Activated CD4-positive, alpha-beta memory T cell treated with anti-CD3 and anti-CD28 coated beads for 36 hours (primary cell): ENCODE results near the gene RBP7. TPM values are rescaled to one million over a fixed set of nuclear protein-coding genes. Genes with fewer than 3 reads are reported as not detected.
"Not testable (repeated sequence)": the region's sequence is repeated elsewhere in the genome, so short reads cannot be mapped to it uniquely, and the experiment has no call there.

Experiments
- CTCF ChIA-PET: fragments of 350-600 bp; sonication (Branson Sonifier 250); formaldehyde crosslinking; loops from one replicate; lab custom pipeline; 2021; ENCODE audit warnings: antibody characterized with exemption, inconsistent platforms; lab: Charles Lee
- POLR2A ChIA-PET: fragments of 350-600 bp; sonication (Branson Sonifier 250); formaldehyde crosslinking; loops from one replicate; lab custom pipeline; 2021; ENCODE audit warnings: antibody characterized with exemption; lab: Charles Lee
- DNase-seq: peaks from one replicate; pipeline ENCODE4 v3.0.0-alpha.2; 2020
- H3K27ac Mint-ChIP-seq: one replicate; pipeline ENCODE4 v1.8.0; 2021; ENCODE audit warnings: mixed read lengths
- H3K27me3 Mint-ChIP-seq: one replicate; pipeline ENCODE4 v1.8.0; 2021; ENCODE audit warnings: mixed read lengths
- H3K36me3 Mint-ChIP-seq: one replicate; pipeline ENCODE4 v1.8.0; 2021; ENCODE audit warnings: mixed read lengths
- H3K4me1 Mint-ChIP-seq: one replicate; pipeline ENCODE4 v1.8.0; 2021; ENCODE audit warnings: low read depth, mixed read lengths
- H3K4me3 Mint-ChIP-seq: one replicate; pipeline ENCODE4 v1.8.0; 2021; ENCODE audit warnings: mild to moderate bottlenecking, mixed read lengths
- H3K9me3 Mint-ChIP-seq: one replicate; pipeline ENCODE4 v1.8.0; 2021; ENCODE audit warnings: mixed read lengths
- intact Hi-C: fragments of 100-400 bp; cut with micrococcal nuclease; formaldehyde crosslinking; loops from one replicate; pipeline ENCODE4 v1.15.1; 2023
- total RNA-seq, 2 experiments: library from RNA; stranded (reverse); gene quantifications; one replicate each; pipeline ENCODE4 v1.2.3, GENCODE V29; 2021

Gene RBP7
- total RNA-seq, 2 experiments from 2014 or later: not detected

DNA sequence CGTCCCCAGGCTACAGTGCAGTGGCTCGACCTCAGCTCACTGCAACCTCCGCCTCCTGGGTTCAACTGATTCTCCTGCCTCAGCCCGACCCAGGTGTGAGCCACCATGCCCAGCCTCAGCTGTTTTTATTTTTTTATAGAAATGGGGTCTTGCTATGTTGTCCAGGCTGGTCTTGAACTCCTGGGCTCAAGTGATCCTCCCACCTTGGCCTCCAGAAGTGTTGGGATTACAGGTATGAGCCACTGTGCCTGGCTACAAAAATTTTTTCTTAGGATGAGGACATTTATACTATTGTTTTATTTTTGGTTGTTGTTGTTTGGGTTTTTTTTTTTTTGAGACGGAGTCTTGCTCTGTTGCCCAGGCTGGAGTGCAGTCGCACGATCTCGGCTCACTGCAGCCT is 8.2 kb downstream of the RBP7 start:
- H3K27me3 Mint-ChIP-seq, CTCF ChIA-PET, H3K4me1 Mint-ChIP-seq, H3K9me3 Mint-ChIP-seq, H3K27ac Mint-ChIP-seq, intact Hi-C loops, DNase-seq, POLR2A ChIA-PET, H3K4me3 Mint-ChIP-seq, H3K36me3 Mint-ChIP-seq: not testable (repeated sequence)

DNA sequence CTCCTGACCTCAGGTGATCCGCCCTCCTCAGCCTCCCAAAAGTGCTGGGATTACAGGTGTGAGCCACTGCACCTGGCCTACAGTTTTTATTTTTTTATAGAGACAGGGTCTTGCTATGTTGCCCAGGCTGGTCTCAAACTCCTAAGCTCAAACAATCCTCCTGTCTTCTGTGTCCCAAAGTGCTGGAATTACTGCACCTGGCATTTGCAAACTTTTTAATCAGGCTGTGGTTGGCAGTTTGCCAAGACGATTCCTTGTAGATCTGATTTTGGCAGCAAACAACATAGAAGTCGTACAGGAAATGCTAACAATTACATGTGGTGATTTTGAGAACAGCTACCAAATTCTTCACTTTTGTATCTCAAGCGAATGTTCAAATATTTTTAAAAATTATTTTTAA is 10.1 kb downstream of the RBP7 start:
- intact Hi-C loops: no loop called here
- ChIA-PET POLR2A (no interaction called here), CTCF (no interaction called here)
- no peaks in the 10 kb centered on the region for H3K9me3 Mint-ChIP-seq
- H3K4me3 Mint-ChIP-seq: no peak overlapping the region
- no peaks in the 10 kb centered on the region for H3K36me3 Mint-ChIP-seq
- peaks cover 4% of the 10 kb centered on the region for H3K27me3 Mint-ChIP-seq
- DNase-seq: no peak
- H3K27ac Mint-ChIP-seq: no peak overlapping the region
- H3K4me1 Mint-ChIP-seq: no peaks in the 10 kb centered on the region

DNA sequence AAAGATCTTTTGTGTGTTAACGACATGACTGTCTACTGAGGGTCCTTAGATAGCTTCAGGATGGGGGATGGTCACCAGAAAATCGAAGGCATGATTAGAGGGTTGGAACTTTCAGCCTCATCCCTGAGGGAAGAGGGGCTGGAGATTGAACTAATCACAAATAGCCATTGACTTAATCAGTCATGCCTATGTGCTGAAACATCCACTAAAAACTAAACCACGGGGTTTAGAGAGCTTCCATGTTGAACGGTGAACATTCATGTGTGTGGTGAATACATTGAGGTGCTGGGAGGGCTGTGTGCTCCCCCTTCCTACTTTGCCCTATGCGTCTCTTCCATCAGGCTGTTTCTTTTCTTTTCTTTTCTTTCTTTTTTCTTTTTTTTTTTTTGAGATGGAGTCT is 17.0 kb downstream of the RBP7 start:
- Mint-ChIP-seq H3K27ac (no peak overlapping the region), H3K9me3 (no peaks in the 10 kb centered on the region), H3K27me3 (peaks cover 2% of the 10 kb centered on the region), H3K4me1 (no peaks in the 10 kb centered on the region), H3K4me3 (no peak overlapping the region), H3K36me3 (no peaks in the 10 kb centered on the region)
- ChIA-PET CTCF (no interaction called here), POLR2A (no interaction called here)
- intact Hi-C loops: no loop called here
- DNase-seq: no peak

DNA sequence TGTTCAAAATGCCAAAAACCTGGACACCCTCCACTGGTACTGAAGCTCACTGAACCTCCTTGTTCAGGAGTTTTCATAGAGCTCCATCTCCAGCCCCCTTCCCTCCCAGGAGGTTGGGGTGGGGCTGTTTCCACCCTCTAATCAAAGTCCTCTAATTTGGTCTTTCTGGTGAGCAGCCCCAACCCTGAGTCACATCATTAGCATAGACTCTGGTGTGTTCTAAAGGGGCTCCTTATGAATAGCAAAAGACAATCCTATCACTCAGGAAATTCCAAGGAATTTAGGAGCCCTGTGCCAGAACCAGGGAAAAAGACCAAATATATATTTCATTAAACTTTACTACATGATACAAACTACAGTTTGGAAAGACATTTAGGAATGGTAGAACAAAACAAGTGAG is 22.5 kb downstream of the RBP7 start:
- intact Hi-C loops: no loop called here
- H3K27ac Mint-ChIP-seq: no peak overlapping the region
- H3K4me1 Mint-ChIP-seq: no peaks in the 10 kb centered on the region
- no peaks in the 10 kb centered on the region for H3K36me3 Mint-ChIP-seq
- H3K27me3 Mint-ChIP-seq: peaks cover 2% of the 10 kb centered on the region
- no peaks in the 10 kb centered on the region for H3K9me3 Mint-ChIP-seq
- DNase-seq: no peak
- no peak overlapping the region for H3K4me3 Mint-ChIP-seq
- ChIA-PET CTCF (interaction anchor here (0.6 kb wide), 1 partner anchor 240 kb away, joined by 5 read pairs; no protein-coding TSS in a partner anchor), POLR2A (no interaction called here)

DNA sequence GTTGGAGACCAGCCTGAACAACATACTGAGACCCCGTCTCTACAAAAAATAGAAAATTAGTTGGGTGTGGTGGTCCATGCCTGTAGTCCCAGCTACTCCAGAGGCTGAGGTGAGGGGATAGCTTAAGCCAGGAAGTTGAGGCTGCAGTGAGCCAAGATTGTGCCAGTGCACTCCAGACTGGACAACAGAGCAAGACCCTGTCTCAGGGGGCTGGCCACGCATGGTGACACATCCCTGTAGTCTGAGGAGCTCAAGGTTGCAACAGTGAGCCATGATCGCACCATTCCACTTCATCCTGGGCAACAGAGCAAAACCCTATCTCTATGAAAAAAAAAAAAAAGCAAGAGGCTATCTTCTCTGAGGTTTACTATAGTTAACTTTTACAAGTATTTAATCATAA is 23.1 kb downstream of the RBP7 start:
- POLR2A ChIA-PET: no interaction called here
- H3K9me3 Mint-ChIP-seq: no peaks in the 10 kb centered on the region
- H3K36me3 Mint-ChIP-seq: no peaks in the 10 kb centered on the region
- DNase-seq: no peak
- H3K4me1 Mint-ChIP-seq: no peaks in the 10 kb centered on the region
- no peak overlapping the region for H3K27ac Mint-ChIP-seq
- intact Hi-C loops: no loop called here
- peaks cover 2% of the 10 kb centered on the region for H3K27me3 Mint-ChIP-seq
- H3K4me3 Mint-ChIP-seq: no peak overlapping the region
- CTCF ChIA-PET: no interaction called here

DNA sequence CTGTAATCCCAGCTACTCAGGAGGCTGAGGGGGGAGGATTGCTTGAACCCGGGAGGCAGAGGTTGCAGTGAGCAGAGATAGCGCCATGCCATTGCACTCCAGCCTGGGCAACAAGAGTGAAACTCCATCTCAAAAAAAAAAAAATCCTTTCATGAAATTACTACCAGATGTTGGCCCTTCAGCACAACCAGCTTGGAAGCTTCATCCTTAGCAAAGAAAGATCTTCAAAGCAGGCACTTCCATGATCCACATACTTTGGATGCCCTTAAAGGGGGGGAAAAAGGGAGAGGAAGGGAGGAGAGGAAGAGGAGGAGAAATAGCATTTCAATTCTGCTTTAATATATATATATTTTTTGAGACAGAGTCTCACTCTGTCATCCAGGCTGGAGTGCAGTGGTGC is 23.6 kb downstream of the RBP7 start:
- H3K4me1 Mint-ChIP-seq, H3K9me3 Mint-ChIP-seq, CTCF ChIA-PET, H3K4me3 Mint-ChIP-seq, H3K27ac Mint-ChIP-seq, intact Hi-C loops, DNase-seq, H3K36me3 Mint-ChIP-seq, H3K27me3 Mint-ChIP-seq, POLR2A ChIA-PET: not testable (repeated sequence)

DNA sequence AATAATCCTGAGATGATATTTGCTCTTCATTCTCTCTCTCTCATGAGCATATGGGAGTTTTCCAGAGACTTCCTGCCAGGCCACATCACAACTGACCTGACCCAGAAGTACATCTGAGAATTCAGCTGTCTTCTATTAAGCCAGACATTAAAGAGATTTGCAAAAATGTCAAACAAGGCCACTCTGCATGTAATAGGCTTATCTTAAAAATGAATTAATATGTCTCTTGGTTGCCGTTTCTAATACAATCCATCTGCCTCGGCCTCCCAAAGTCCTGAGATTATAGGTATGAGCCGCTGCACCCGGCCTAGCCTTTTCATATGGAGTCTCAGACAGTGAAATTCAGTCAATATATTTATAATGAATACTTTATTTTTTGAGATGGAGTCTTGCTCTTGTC is 25.0 kb downstream of the RBP7 start:
- intact Hi-C loops, DNase-seq, H3K9me3 Mint-ChIP-seq, H3K27ac Mint-ChIP-seq, H3K4me3 Mint-ChIP-seq, POLR2A ChIA-PET, H3K4me1 Mint-ChIP-seq, CTCF ChIA-PET, H3K27me3 Mint-ChIP-seq, H3K36me3 Mint-ChIP-seq: not testable (repeated sequence)

DNA sequence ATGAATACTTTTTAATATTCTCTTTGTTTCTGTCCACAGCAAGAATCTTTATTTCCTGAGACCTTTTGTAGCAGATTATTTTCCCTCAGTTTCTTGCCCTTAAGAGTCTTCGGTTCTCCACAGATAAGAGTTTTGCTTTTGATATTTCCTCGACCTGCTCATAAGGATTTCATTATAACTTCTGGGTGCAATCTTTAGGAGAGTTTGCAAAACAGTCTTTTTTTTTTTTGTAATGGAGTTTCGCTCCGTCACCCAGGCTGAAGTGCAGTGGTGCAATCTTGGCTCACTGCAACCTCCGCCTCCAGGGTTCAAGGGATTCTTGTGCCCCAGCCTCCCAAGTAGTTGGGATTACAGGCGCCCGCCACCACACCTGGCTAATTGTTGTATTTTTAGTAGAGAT is 25.6 kb downstream of the RBP7 start:
- POLR2A ChIA-PET: no interaction called here
- Mint-ChIP-seq H3K27ac (no peak overlapping the region), H3K36me3 (no peaks in the 10 kb centered on the region), H3K4me1 (no peaks in the 10 kb centered on the region), H3K27me3 (no peaks in the 10 kb centered on the region), H3K9me3 (no peaks in the 10 kb centered on the region), H3K4me3 (no peak overlapping the region)
- CTCF ChIA-PET: no interaction called here
- DNase-seq: no peak
- intact Hi-C loops: no loop called here

DNA sequence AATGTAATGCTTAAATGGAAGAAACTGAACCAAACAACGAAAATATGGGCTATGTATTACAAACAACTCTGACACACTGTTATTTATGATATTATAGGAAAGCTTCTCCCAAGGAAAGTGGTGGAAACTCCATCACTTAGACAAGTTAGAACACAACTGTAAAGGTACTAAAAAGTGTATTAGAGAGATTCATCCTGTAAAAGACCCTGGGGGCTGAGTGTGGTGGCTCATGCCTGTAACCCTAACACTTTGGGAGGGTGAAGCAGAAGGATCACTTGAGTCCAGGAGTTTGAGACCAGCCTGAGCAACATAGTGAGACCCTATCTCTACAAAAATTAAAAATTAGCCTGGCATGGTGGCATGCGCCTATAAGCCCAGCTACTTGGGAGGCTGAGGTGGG is 28.3 kb downstream of the RBP7 start:
- DNase-seq: no peak
- ChIA-PET POLR2A (no interaction called here), CTCF (interaction anchor here (1.1 kb wide), 1 partner anchor 9 kb away, joined by 3 read pairs; no protein-coding TSS in a partner anchor)
- H3K4me1 Mint-ChIP-seq: no peaks in the 10 kb centered on the region
- H3K36me3 Mint-ChIP-seq: no peaks in the 10 kb centered on the region
- H3K4me3 Mint-ChIP-seq: no peak overlapping the region
- intact Hi-C loops: no loop called here
- H3K27ac Mint-ChIP-seq: no peak overlapping the region
- no peaks in the 10 kb centered on the region for H3K27me3 Mint-ChIP-seq
- no peaks in the 10 kb centered on the region for H3K9me3 Mint-ChIP-seq

DNA sequence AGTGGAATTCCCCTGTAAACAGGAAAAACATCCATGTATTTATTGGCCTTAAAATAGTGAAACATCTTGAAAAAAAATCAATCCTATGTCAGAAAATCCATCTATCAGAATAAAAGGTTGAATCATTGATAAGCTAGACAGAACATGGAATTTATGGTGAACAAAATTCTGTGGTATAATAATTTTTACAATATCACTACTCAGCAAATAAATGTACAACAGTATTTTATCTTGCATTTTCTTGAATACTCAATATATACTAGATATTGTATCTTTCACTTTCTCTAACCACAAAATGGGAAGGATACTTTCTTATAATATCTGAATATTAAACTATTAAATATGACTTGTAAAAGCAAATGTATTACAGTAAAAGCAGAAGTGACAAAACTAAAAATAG is 30.0 kb downstream of the RBP7 start:
- Mint-ChIP-seq H3K4me1 (peaks cover under 1% of the 10 kb centered on the region), H3K36me3 (no peaks in the 10 kb centered on the region), H3K9me3 (no peaks in the 10 kb centered on the region), H3K27ac (no peak overlapping the region), H3K4me3 (no peak overlapping the region), H3K27me3 (no peaks in the 10 kb centered on the region)
- POLR2A ChIA-PET: no interaction called here
- no peak for DNase-seq
- intact Hi-C loops: no loop called here
- CTCF ChIA-PET: no interaction called here

DNA sequence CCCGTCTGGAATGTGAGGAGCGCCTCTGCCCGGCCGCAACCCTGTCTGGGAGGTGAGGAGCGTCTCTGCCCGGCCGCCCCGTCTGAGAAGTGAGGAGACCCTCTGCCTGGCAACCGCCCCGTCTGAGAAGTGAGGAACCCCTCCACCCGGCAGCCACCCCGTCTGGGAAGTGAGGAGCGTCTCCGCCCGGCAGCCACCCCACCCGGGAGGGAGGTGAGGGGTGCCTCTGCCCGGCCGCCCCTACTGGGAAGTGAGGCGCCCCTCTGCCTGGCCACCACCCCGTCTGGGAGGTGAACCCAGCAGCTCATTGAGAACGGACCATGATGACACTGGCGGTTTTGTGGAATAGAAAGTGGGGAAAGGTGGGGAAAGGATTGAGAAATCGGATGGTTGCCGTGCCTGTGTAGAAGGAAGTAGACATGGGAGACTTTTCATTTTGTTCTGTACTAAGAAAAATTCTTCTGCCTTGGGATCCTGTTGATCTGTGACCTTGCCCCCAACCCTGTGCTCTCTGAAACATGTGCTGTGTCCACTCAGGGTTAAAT is 32.0 kb downstream of the RBP7 start:
- H3K9me3 Mint-ChIP-seq, H3K4me3 Mint-ChIP-seq, H3K27me3 Mint-ChIP-seq, intact Hi-C loops, H3K27ac Mint-ChIP-seq, DNase-seq, CTCF ChIA-PET, POLR2A ChIA-PET, H3K36me3 Mint-ChIP-seq: not testable (repeated sequence)
- H3K4me1 Mint-ChIP-seq: peaks cover 11% of the 10 kb centered on the region

DNA sequence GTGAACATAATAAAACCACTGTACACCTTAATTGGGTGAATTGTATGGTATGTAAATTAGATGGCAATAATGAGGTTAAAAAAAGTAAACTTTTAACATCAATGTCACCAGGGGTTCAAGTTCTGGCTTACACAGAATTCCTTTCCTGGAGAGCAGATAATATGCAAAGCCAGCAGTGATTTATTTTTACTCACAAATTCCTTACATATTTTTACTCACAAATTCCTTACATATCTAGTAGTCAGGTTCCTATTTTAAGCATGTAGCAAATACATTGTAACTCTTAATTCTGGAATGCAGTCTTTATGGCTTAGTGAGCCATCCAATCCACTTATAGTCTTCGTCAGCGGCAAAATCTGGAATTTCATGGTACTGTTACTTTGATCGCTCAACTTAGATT is 34.4 kb downstream of the RBP7 start:
- CTCF ChIA-PET: no interaction called here
- intact Hi-C loops: no loop called here

DNA sequence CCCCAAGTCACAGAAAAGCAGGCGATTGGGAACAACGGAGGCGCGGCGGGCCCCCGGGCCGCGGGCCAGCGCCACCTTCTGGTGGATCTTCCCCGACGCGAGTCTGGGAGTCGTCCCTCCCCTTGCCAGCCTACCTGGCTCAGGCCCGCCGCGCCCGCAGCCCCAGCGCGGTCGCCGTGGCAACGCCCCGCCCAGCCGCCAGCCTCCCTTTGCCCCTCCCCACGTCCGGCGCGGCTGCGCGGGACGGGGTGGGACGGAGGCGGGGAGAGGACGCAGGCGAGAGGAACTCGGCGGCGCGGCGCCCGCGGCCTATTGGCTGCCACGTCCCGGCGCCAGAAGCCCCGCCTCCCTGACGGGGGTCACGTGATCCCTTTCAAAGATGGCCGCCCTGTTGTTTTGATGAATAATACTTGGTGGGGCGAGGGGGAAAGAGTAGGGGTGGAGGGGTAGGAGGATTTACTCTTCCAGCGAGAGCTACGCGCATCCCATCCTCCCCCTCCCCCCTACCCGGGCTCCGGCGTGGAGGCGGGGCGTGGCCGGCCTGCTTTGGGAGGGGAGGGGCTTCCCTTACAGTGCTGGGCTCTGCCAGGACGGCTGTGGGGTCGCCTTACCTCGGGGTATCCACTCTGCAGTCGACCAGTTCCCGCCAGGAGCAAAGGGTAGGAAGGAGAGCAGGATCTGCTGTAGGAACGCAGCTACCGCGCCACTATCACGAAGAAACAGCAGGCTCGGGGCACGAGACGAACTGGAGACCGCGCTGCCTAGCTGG is 35.7 kb downstream of the RBP7 start, which contains the start of gene UBE4B:
Gene UBE4B, plus strand, starts transcription at position 369 of the 769 bp plus-strand sequence. CDS start 713 bp downstream, outside the sequence.
- POLR2A ChIA-PET: interaction anchor here (1.6 kb wide), 1 partner anchor 90 kb away, joined by 6 read pairs; the partner anchor contains the start of genes LZIC and NMNAT1
- no peaks in the 10 kb centered on the region for H3K27me3 Mint-ChIP-seq
- DNase-seq: peak; percentile 99
- peak within 1 kb of the TSS; percentile 89 for H3K27ac Mint-ChIP-seq
- H3K4me1 Mint-ChIP-seq: peaks cover 23% of the 10 kb centered on the region
- peaks cover 2% of the 10 kb centered on the region for H3K36me3 Mint-ChIP-seq
- CTCF ChIA-PET: interaction anchor here (0.8 to 2.0 kb wide), 4 partner anchors 70 to 118 kb away, joined by 3 to 6 read pairs (median 4); partner anchors contain the start of genes LZIC and NMNAT1
- intact Hi-C loops: loop anchor here (1.0 to 2.0 kb wide), 9 partner anchors 89 to 443 kb away; partner anchors contain the start of genes CENPS, CTNNBIP1, LZIC and NMNAT1
- no peaks in the 10 kb centered on the region for H3K9me3 Mint-ChIP-seq
- peak within 1 kb of the TSS; percentile 95 for H3K4me3 Mint-ChIP-seq

More for the DNA sequence above, 34.4 kb downstream of the RBP7 start:
- Mint-ChIP-seq H3K27me3 (no peaks in the 10 kb centered on the region), H3K9me3 (no peaks in the 10 kb centered on the region), H3K27ac (no peak overlapping the region), H3K36me3 (peaks cover 2% of the 10 kb centered on the region), H3K4me3 (no peak overlapping the region), H3K4me1 (peaks cover 23% of the 10 kb centered on the region)
- POLR2A ChIA-PET: no interaction called here
- DNase-seq: no peak
